IMR-90 (cell line): Measurements from ENCODE around the gene TWSG1. TPM values are rescaled to one million over a fixed set of nuclear protein-coding genes. Genes with fewer than 3 reads are reported as not detected.
"Not testable (repeated sequence)": the region's sequence is repeated elsewhere in the genome, so short reads cannot be mapped to it uniquely, and the experiment has no call there.

Experiments
- ATAC-seq: fragments of 200-7000 bp; cut with Tn5 transposase; 2 replicates; pipeline ENCODE4 v1.9.1; 2020; ENCODE audit warnings: low read depth, mild to moderate bottlenecking, moderate library complexity
- BruUV-seq: library from RNA; stranded (reverse); fragments of 400-500 nt; replicated peaks from 2 replicates; lab custom pipeline; 2021; lab: Mats Ljungman, UMichigan
- CTCF ChIA-PET: fragments of 300-600 bp; formaldehyde crosslinking; extraction: SDS; loops from one replicate; lab custom pipeline; 2021; ENCODE audit warnings: antibody characterized with exemption; lab: Yijun Ruan, JAX
- POLR2A ChIA-PET: fragments of 300-600 bp; sonication (Branson Sonifier 250); formaldehyde crosslinking; loops from one replicate; lab custom pipeline; 2022; ENCODE audit warnings: antibody characterized with exemption; ENCODE audit not compliant: unreplicated experiment; lab: Charles Lee
- DNase-seq: peaks from one replicate; pipeline ENCODE4 v3.0.0; 2013
- H2AFZ ChIP-seq: replicated peaks from 2 replicates; pipeline ENCODE3; 2013; ENCODE audit warnings: low read length, mild to moderate bottlenecking; ENCODE audit not compliant: poor library complexity
- H2AK5ac ChIP-seq: 2 replicates; pipeline ENCODE4 v1.6.1; 2013; ENCODE audit warnings: low read depth, low read length, inconsistent platforms
- H2AK9ac ChIP-seq: replicated peaks from 2 replicates; pipeline ENCODE3; 2013; ENCODE audit warnings: mild to moderate bottlenecking, low read depth, low read length, moderate library complexity; ENCODE audit not compliant: poor library complexity
- H2BK120ac ChIP-seq: 2 replicates; pipeline ENCODE4 v1.6.1; 2013; ENCODE audit warnings: low read depth, low read length, inconsistent platforms
- H2BK15ac ChIP-seq: 3 replicates; pipeline ENCODE4 v1.6.1; 2013; ENCODE audit warnings: low read depth, low read length, inconsistent platforms
- H2BK20ac ChIP-seq: 2 replicates; pipeline ENCODE4 v1.6.1; 2013; ENCODE audit warnings: low read depth, mild to moderate bottlenecking, inconsistent platforms, low read length, moderate library complexity
- H2BK5ac ChIP-seq: 2 replicates; pipeline ENCODE4 v1.6.1; 2013; ENCODE audit warnings: mild to moderate bottlenecking, low read depth, low read length, inconsistent platforms; ENCODE audit not compliant: poor library complexity, severe bottlenecking
- H3K14ac ChIP-seq: replicated peaks from 2 replicates; pipeline ENCODE4 v1.6.1; 2013; ENCODE audit warnings: low read depth, low read length, inconsistent platforms
- H3K18ac ChIP-seq: 2 replicates; pipeline ENCODE4 v1.6.1; 2013; ENCODE audit warnings: low read depth, low read length, control low read depth
- H3K23ac ChIP-seq: 2 replicates; pipeline ENCODE4 v1.6.1; 2013; ENCODE audit warnings: low read depth, low read length, inconsistent platforms
- H3K27ac ChIP-seq: 2 replicates; pipeline ENCODE4 v1.5.1; 2013; ENCODE audit warnings: mild to moderate bottlenecking, control low read depth, low read length; ENCODE audit not compliant: insufficient read depth
- H3K27me3 ChIP-seq: 2 replicates; pipeline ENCODE4 v1.6.1; 2013; ENCODE audit warnings: low read length; ENCODE audit not compliant: control insufficient read depth, insufficient read depth
- H3K36me3 ChIP-seq: 2 replicates; pipeline ENCODE4 v1.6.1; 2013; ENCODE audit warnings: low read length, mixed read lengths; ENCODE audit not compliant: control insufficient read depth, insufficient read depth
- H3K4ac ChIP-seq: 2 replicates; pipeline ENCODE4 v1.6.1; 2013; ENCODE audit warnings: low read depth, low read length, inconsistent platforms
- H3K4me1 ChIP-seq: 2 replicates; pipeline ENCODE4 v1.6.1; 2013; ENCODE audit warnings: low read length, mixed read lengths; ENCODE audit not compliant: control insufficient read depth, insufficient read depth
- H3K4me2 ChIP-seq: 2 replicates; pipeline ENCODE4 v1.6.1; 2013; ENCODE audit warnings: low read depth, mild to moderate bottlenecking, control low read depth, low read length, moderate library complexity
- H3K4me3 ChIP-seq: 2 replicates; pipeline ENCODE4 v1.5.1; 2013; ENCODE audit warnings: low read depth, mild to moderate bottlenecking, control low read depth, low read length, moderate library complexity; ENCODE audit not compliant: insufficient read depth
- H3K56ac ChIP-seq: 2 replicates; pipeline ENCODE4 v1.6.1; 2013; ENCODE audit warnings: low read length, inconsistent platforms; ENCODE audit not compliant: insufficient read depth; ENCODE audit errors: extremely low read depth
- H3K79me1 ChIP-seq, 2 experiments: 2 replicates each; pipeline ENCODE4 v1.6.1; 2013; ENCODE audit warnings: low read length in 2 of 2, inconsistent platforms in 1 of 2, low read depth in 1 of 2
- H3K9ac ChIP-seq: 2 replicates; pipeline ENCODE4 v1.6.1; 2013; ENCODE audit warnings: low read depth, low read length, control low read depth
- H3K9me1 ChIP-seq: 2 replicates; pipeline ENCODE4 v1.6.1; 2013; ENCODE audit warnings: low read length, inconsistent platforms; ENCODE audit not compliant: insufficient read depth
- H3K9me3 ChIP-seq: 2 replicates; pipeline ENCODE4 v1.6.1; 2013; ENCODE audit warnings: low read length; ENCODE audit not compliant: control insufficient read depth, insufficient read depth
- H4K20me1 ChIP-seq: 2 replicates; pipeline ENCODE4 v1.6.1; 2013; ENCODE audit warnings: low read length, inconsistent platforms; ENCODE audit not compliant: insufficient read depth
- H4K5ac ChIP-seq: 2 replicates; pipeline ENCODE4 v1.6.1; 2013; ENCODE audit warnings: mild to moderate bottlenecking, low read depth, low read length, control low read depth
- H4K8ac ChIP-seq, 2 experiments: 2 replicates each; pipeline ENCODE4 v1.6.1; 2013; ENCODE audit warnings: low read depth in 2 of 2, low read length in 2 of 2, control low read depth in 1 of 2, inconsistent platforms in 1 of 2
- H4K91ac ChIP-seq: 2 replicates; pipeline ENCODE4 v1.6.1; 2013; ENCODE audit warnings: low read depth, low read length, inconsistent platforms; ENCODE audit not compliant: insufficient read depth
- WGBS, 2 experiments: methylation state at CpG; one replicate each; pipeline versions ENCODE4 v1.1.5 to v1.1.7; 2013; ENCODE audit warnings: missing lambda C conversion rate in 2 of 2; ENCODE audit not compliant: insufficient read length in 1 of 2; ENCODE audit errors: extremely low coverage in 2 of 2; 5-methylcytosine and 5-hydroxymethylcytosine counted together
- dilution Hi-C: fragments of 300-500 bp; cut with HindIII; formaldehyde crosslinking; loops from one replicate; pipeline ENCODE4 v1.14.3; 2018; ENCODE audit warnings: low sequenced_read_pairs; ENCODE audit not compliant: unreplicated experiment
- in situ Hi-C: fragments of 300-500 bp; cut with MboI; formaldehyde crosslinking; loops from 3 replicates; pipeline ENCODE4 v1.14.3; 2019; ENCODE audit warnings: low sequenced_read_pairs, inconsistent platforms, mixed read lengths
- intact Hi-C: fragments of 100-400 bp; cut with micrococcal nuclease; formaldehyde crosslinking; loops from 2 replicates; pipeline ENCODE4 v1.10.0; 2022
- polyA plus RNA-seq, 3 experiments: library from polyadenylated mRNA; depleted of rRNA; stranded (reverse); fragments of >200 nt; gene quantifications; 2 replicates each; pipeline ENCODE4 v1.2.3, GENCODE V29; 2012; ENCODE audit warnings: low replicate concordance in 1 of 3
- total RNA-seq: library from RNA; depleted of rRNA; stranded (reverse); fragments of >200 nt; gene quantifications from 2 replicates; pipeline ENCODE4 v1.2.3, GENCODE V29; 2012

The TWSG1 gene
- total and polyA plus RNA-seq, 2 of the 4 experiments (the other 2 are of a cell fraction): 80.4 to 115 TPM

DNA sequence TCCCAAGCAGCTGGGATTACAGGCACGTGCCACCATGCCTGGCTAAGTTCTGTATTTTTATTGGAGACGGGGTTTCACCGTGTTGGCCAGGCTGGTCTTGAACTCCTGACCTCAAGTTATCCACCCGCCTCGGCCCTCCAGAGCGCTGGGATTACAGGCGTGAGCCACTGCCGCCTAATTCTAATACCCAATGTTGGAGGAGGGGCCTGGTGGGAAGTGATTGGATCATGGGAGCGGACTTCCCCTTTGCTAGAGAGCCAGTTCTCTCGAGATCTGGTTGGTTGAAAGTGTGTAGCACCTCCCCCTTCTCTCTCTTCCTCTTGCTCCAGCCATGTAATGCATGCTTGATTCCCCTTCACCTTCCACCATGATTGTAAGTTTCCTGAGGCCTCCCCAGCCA, 98.5 kb downstream of the TWSG1 start:
- H2AFZ ChIP-seq: peak overlapping the region; percentile 89
- intact Hi-C loops, POLR2A ChIA-PET, H2BK120ac ChIP-seq, H2AK5ac ChIP-seq, DNase-seq, H2BK5ac ChIP-seq, H2BK15ac ChIP-seq, H3K36me3 ChIP-seq, H3K27ac ChIP-seq, H4K91ac ChIP-seq, H3K9me1 ChIP-seq, ATAC-seq, H3K56ac ChIP-seq, H3K4me3 ChIP-seq, H3K27me3 ChIP-seq, H3K79me1 ChIP-seq, H3K4me2 ChIP-seq, H3K9ac ChIP-seq, H3K4me1 ChIP-seq, H3K18ac ChIP-seq, H4K20me1 ChIP-seq, BruUV-seq, H3K9me3 ChIP-seq, in situ Hi-C loops, dilution Hi-C loops, H2AK9ac ChIP-seq: not testable (repeated sequence)
- CTCF ChIA-PET: interaction anchor here (0.6 kb wide), 1 partner anchor 28 kb away, joined by 3 read pairs; no protein-coding TSS in a partner anchor
- peak overlapping the region in 1 of 2 experiments; percentile 84; a peak in 2 of 4 replicates for H4K8ac ChIP-seq
- peak overlapping the region; percentile 9; the same call in 1 of the 2 replicates for H2BK20ac ChIP-seq
- H3K14ac ChIP-seq: 0 out of 2 replicates have a peak overlapping the region, but pooled peaks have one; percentile 43
- 0 out of 2 replicates have a peak overlapping the region, but pooled peaks have one; percentile 3 for H3K23ac ChIP-seq
- H4K5ac ChIP-seq: 0 out of 2 replicates have a peak overlapping the region, but pooled peaks have one; percentile 40
- H3K4ac ChIP-seq: peak overlapping the region; percentile 68; the same call in 1 of the 2 replicates
- no CpG with 5 or more reads among the region's 10 CpGs for WGBS, 2 experiments
